GM12872 (cell line): ENCODE measurements around the gene ADGRG6.

ENCODE experiments used
- TF ChIP-seq, protein P1 (sequence below): IDR thresholded peaks from 3 replicates; pipeline ENCODE4 v1.5.1; 2011; ENCODE audit warnings: low read depth, mild to moderate bottlenecking, low read length, moderate library complexity; ENCODE audit not compliant: insufficient read depth

Gene ADGRG6

DNA sequence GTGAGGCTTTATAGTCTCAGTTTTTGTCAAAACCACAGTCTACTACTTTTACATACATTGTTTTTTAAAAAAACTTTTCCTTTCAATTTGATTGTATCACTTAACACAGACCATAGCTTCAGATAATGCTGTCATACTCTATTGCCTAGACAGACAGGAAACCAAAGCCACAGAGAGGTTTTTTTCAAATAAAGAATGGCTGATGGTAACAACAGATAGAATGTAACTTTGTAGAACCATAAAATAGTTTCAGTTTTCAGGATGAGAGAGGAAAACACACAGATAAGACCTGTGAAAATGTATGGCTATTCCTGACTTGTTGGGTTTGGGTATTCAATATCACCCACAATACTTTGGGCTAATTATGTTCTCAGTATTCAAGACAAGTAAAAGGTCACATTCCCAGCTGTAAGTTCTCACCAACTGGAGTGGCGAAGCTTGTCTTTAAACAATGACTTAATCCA lies 94.0 kb downstream of the ADGRG6 start:
- TF ChIP-seq, protein P1, sequence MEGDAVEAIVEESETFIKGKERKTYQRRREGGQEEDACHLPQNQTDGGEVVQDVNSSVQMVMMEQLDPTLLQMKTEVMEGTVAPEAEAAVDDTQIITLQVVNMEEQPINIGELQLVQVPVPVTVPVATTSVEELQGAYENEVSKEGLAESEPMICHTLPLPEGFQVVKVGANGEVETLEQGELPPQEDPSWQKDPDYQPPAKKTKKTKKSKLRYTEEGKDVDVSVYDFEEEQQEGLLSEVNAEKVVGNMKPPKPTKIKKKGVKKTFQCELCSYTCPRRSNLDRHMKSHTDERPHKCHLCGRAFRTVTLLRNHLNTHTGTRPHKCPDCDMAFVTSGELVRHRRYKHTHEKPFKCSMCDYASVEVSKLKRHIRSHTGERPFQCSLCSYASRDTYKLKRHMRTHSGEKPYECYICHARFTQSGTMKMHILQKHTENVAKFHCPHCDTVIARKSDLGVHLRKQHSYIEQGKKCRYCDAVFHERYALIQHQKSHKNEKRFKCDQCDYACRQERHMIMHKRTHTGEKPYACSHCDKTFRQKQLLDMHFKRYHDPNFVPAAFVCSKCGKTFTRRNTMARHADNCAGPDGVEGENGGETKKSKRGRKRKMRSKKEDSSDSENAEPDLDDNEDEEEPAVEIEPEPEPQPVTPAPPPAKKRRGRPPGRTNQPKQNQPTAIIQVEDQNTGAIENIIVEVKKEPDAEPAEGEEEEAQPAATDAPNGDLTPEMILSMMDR: no peak

DNA sequence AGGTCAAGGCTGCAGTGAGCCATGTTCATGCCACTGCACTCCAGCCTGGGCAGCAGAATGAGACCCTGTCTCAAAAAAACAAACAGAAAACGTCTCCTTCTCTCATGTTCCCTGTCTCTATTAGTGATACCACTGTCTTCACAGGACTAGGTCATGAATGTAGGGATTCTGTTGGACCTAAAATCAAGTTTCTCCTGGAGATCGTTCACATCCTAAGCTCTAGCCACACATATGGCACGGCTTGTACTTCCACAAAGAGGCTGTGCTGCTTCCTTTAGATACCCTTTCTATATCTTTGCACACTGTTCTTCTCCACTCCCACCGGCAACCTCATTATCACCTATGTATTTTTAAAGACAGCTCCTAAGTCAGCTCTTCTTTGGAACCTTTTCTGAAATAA lies 96.5 kb downstream of the ADGRG6 start:
- TF ChIP-seq, protein P1: no peak

DNA sequence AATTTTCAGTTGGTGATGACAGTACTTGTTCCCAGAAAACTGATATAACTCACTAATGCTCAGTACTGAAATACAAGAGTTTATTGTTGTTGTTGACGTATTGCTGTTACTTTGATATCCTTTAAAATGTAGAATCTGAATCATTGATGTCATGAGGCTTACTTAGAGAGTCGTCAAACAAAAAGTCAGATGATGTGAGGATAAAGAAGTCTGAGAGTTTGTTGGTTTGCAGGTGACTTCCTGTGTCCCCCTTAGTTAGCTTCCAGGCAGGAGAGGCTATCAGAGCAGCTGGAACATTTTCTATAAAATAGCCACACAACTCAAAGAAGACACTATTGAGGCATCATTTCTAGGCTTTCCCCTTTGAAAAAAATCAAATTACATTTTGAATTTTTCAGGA lies 97.9 kb downstream of the ADGRG6 start:
- TF ChIP-seq, protein P1: no peak

DNA sequence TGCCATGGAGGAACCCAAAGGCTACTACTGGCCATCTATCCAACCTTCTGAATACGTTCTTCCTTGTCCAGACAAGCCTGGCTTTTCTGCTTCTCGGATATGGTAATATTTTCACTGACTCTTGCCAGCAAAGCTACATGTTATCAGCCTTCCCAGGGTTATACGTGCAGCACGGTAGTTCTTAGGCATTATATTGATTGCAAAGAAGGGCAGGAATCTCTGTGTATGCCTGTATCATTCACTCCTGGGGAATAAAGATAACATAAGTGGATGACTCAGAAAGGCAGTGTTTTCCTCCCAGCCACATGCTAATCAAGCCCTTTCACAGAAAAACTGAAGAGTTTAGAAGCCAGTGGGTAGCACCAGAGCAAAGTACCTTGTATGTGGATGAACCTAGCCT lies 98.7 kb downstream of the ADGRG6 start:
- TF ChIP-seq, protein P1: no peak

DNA sequence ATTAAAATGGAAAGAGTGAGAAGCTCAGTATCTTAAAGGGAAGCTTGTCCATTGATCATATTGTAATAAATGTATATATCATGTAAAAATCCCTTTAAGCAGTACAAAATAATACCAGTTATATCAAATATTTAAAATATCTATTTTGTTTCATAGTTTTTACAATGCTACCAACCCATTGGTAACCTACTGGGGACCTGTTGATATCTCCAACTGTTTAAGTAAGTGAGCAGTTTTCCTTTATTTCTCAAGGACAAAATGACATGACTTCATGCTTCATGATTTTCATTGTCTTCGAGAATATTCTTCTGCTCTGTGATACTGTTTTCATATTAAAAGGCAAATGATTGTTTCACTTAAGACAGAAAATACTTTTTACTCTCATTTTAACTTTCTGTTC lies 100.0 kb downstream of the ADGRG6 start:
- TF ChIP-seq, protein P1: no peak

DNA sequence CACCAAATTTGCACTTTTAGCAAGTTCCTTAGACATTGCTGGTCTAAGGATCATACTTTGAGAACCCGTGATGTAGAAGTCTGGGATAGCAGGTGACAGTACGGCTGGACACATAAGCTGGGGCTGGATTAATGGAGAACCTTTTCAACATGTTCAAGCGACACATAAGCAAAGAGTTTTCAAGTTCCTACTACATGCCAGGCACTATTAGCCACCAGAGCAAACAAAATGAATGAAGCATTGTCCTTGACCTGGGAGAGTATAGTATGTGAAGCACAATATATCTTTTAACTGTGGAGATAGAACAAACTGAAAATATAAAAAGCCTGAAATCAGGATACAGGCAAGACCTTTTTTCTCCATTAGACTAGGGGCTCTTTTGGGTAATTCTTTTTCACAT lies 102.9 kb downstream of the ADGRG6 start:
- TF ChIP-seq, protein P1: no peak

DNA sequence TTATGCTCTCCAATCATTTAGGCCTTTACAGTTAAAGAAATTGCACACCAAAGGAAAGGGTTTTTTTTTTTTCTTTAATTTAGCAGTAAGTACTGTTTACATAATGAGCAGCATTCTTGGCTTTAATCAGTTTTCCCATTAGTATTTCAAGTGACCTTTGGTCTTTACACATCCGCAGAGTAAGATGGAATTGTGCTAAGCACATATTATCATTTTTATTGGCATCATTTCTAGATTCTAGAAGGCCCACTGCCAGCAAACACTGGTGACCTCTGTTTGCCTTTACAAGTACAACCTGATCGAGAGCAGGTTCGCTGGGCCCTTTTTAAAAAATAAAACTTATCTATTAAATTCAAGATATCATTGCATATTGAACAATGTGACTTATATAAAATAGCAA lies 104.3 kb downstream of the ADGRG6 start:
- TF ChIP-seq, protein P1: no peak
